Fibroblast of pulmonary artery (primary cell): ENCODE measurements around the gene TPSB2.
"Not testable (repeated sequence)": the region's sequence is repeated elsewhere in the genome, so short reads cannot be mapped to it uniquely, and the experiment has no call there.

Experiments used
- DNase-seq: peaks from one replicate; pipeline ENCODE4 v3.0.0-alpha.2; 2010; ENCODE audit warnings: low read depth
- H3K4me3 ChIP-seq: replicated peaks from 2 replicates; pipeline ENCODE4 v1.5.1; 2011; ENCODE audit warnings: low read depth, mild to moderate bottlenecking, control low read depth, low read length, moderate library complexity
- TF ChIP-seq, protein P1 (sequence below): IDR thresholded peaks from 2 replicates; pipeline ENCODE4 v1.5.1; 2011; ENCODE audit warnings: mild to moderate bottlenecking, control low read depth, low read length, inconsistent platforms; ENCODE audit errors: missing control alignments

The TPSB2 gene

DNA sequence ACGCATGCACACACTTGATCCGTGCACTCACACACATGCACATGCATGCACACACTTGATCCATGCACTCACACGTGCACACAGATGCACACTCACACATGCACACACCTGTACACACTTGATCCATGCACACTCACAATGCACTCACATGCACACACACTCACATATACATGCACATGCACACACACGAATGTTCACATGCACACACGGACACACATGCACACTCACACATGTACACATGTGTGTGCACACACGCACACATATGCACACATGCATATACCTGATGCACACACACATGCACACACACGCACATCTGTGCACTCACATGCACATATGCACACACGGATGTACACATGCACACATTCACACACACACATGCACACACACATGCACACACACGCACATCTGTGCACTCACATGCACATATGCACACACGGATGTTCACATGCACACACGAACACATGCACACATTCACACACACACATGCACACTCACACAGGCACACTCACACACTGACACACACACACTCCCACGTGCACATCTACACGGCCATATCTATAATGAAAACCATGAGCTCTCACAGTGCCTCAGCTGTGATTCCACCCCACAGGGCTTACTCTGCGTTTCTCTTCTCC is 18.0 kb upstream of the TPSB2 start:
- not testable (repeated sequence) for H3K4me3 ChIP-seq, DNase-seq

DNA sequence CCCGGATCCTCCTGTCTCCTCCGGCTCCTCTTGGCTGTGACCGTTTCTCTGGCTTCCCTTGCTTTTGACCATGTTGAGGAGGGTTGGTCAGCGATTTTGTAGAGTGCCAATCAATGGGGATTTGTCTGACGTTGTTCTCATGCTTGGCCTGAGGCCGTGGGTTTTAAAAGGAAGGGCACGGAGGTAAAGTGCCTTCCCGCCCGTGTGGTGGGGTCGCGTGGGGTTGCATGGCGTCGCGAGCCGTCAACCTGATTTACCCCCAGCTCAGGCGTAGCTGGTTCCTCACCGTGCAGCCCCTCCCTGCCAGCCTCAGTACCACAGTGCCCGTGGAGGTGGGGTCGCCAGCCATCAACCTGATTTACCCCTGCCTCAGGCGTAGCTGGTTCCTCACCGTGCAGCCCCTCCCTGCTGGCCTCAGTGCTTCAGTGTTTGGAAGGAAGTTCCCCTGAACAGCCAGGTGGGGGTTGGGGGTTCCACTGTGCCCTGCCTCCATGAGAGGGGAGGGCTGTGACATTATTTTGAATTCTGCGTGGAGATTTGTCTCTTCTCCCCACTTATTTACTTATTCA is 15.6 kb upstream of the TPSB2 start:
- TF ChIP-seq, protein P1, sequence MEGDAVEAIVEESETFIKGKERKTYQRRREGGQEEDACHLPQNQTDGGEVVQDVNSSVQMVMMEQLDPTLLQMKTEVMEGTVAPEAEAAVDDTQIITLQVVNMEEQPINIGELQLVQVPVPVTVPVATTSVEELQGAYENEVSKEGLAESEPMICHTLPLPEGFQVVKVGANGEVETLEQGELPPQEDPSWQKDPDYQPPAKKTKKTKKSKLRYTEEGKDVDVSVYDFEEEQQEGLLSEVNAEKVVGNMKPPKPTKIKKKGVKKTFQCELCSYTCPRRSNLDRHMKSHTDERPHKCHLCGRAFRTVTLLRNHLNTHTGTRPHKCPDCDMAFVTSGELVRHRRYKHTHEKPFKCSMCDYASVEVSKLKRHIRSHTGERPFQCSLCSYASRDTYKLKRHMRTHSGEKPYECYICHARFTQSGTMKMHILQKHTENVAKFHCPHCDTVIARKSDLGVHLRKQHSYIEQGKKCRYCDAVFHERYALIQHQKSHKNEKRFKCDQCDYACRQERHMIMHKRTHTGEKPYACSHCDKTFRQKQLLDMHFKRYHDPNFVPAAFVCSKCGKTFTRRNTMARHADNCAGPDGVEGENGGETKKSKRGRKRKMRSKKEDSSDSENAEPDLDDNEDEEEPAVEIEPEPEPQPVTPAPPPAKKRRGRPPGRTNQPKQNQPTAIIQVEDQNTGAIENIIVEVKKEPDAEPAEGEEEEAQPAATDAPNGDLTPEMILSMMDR = no peak
- no peak overlapping the region for H3K4me3 ChIP-seq
- DNase-seq = no peak

DNA sequence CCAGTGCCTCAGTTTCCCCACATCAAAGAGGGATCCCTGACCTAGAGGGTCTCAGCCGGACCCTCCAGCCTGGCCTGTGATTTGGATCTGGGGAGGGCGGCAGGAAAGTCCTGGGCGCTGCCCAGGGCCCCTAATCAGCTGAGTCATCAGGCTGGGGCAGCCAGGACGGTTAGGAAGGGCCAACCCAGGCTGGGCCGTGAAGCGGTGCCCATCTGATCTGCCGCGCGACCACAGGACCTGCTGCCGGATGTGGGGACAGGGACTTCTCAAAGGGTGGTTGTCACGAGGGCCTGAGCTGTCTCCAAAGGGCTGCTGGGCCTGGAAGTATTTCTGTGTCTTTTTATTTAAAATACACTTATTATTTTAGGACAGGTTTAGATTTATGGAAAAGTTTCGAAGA is 14.9 kb upstream of the TPSB2 start:
- TF ChIP-seq, protein P1 = no peak
- DNase-seq = no peak
- H3K4me3 ChIP-seq = no peak overlapping the region

DNA sequence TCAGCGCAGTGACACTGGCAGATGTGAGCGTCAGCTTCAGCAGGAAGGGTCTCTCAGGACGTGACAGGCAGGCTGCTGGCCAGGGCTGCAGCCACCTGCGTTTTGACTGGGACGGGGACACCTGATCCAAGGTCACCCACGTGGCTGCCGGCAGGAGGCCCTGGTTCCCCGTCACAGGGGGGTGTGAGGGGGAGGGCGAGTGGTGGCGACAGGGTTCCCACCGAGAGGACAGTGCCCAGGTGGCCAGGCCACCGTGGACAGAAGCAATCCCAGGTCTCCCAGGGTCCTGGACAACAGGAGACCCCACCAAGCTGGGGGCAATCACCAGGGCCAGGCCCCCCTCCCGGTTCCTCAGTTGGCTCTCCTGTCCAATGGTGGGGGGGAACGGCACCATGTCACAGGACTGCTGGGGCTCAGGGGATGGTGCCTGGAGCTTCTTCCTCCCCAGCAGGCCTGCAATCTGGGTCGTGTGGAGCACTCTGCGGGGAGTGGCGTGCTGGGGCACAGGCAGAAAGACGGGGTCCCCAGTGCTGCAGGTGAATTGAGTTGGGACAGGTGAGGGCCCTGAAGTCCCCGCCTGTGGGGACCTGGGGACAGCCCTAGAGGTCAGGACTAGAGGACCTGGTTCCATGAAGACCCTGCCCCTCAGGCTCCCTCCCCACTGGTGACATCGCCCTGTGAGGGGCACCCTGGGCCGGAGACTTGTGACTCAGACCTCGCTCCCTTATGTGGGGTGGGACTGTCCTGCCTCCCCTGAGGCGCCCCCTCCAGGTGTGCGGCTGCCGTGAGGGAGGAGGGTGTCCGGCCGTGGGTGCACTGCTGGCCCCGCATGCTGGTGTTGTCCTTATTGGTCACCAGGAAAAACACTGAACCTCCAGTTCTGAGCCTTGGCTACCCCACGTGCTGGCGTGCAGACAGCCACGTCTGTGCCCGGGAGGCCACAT is 14.2 kb upstream of the TPSB2 start:
- DNase-seq, H3K4me3 ChIP-seq: not testable (repeated sequence)

DNA sequence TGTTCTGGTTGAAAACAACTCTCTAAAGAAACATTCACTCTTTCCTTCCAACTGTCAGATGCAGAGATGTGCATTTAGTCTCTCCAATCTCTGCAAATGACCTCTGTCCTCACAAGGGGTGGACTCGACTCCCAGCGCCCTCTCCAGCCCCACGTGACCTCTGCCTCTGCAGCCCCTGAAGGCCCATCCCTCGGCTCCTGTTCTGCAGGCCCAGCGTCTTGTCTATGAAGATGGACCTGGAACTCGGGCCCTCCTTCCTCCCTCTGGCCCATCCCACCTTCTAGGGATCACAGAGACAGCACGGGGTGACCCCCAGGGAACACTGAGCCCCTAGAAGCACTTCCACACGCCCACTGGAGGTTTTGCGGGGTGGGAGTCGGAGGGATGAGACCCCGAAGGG is 13.4 kb upstream of the TPSB2 start:
- H3K4me3 ChIP-seq, DNase-seq: not testable (repeated sequence)

DNA sequence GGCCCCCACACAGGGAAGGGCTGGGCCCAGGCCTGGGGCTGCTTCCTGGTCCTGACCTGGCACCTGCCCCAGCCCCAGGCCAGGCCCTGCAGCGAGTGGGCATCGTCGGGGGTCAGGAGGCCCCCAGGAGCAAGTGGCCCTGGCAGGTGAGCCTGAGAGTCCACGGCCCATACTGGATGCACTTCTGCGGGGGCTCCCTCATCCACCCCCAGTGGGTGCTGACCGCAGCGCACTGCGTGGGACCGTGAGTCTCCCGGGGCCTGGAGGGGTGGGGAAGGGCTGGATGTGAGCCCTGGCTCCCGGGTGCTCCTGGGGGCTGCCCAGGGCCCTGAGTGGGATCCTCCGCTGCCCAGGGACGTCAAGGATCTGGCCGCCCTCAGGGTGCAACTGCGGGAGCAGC is 11.1 kb upstream of the TPSB2 start:
- DNase-seq, H3K4me3 ChIP-seq: not testable (repeated sequence)

DNA sequence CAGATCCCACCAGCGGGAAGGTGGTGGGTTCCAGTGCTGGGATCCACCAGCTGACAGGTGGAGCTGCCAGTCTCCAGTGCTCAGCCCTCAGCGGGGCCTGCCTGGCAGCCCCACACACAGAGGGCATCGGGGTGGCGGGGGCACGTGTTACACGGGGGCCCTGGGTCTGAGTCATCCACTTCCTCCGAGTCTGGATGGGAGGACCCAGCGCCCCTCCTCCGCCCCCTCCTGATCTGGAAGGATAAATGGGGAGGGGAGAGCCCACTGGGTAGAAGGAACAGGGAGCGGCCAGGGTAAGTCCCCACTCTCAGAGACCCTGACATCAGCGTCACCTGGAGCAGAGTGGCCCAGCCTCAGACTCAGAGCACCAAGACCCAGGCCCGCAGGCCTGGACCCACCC is 10.5 kb upstream of the TPSB2 start, which contains the start of gene TPSAB1:
TPSAB1 (plus strand) TSS at position 270 of the 400 bp plus-strand sequence. CDS start 234 bp downstream, outside the sequence.
- not testable (repeated sequence) for DNase-seq, H3K4me3 ChIP-seq

DNA sequence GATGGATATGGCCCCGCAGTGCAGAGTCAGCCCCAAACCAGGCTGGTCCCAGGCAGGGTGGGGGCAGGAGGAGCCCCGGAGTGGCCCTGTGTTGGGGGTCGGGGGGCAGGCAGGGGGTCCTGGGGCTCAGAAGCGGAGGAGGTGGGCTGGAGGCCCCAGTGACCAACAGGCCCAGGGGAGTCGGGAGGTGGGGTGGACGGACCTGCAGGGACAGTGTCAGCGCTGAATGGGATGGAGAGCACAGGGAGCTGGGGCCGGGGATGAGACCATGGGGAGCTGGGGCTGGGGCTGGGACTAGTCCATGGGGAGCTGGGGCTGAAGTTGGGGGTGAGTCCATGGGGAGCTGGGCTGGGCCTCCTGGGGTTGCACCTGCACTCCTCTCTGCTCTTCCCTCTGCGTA is 9.6 kb upstream of the TPSB2 start:
- DNase-seq, H3K4me3 ChIP-seq: not testable (repeated sequence)

DNA sequence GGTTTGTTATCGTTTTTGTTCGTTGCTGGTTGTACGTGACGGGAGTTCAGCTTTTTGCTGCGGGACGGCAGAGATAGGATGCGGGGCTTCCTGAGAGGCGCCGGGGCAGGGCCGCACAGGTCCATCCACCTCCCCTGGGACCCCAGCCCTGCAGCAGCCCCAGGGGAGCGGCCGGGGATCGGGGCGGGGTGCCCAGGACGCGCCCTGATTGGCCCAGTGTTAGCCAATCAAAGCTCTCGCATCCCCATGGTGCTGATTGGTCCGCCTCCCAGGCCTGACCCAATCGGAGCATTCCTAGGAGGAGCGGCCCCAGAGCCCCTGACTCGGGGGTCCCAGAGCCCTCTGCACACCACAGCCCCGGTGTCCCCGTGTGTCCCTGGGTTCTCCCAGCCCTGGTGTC is 8.9 kb upstream of the TPSB2 start:
- H3K4me3 ChIP-seq, DNase-seq: not testable (repeated sequence)

DNA sequence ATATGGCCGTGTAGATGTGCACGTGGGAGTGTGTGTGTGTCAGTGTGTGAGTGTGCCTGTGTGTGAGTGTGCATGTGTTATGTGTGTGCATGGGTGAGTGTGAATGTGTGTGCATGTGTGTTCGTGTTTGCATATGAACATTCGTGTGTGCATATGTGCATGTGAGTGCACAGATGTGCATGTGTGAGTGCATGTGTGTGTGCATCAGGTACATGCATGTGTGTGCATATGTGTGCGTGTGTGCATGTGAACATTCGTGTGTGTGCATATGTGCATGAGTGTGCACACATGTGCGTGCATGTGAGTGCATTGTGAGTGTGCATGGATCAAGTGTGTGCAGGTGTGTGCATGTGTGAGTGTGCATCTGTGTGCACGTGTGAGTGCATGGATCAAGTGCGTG is 8.0 kb upstream of the TPSB2 start:
- TF ChIP-seq, protein P1 = no peak
- no peak for DNase-seq
- H3K4me3 ChIP-seq = no peak overlapping the region

DNA sequence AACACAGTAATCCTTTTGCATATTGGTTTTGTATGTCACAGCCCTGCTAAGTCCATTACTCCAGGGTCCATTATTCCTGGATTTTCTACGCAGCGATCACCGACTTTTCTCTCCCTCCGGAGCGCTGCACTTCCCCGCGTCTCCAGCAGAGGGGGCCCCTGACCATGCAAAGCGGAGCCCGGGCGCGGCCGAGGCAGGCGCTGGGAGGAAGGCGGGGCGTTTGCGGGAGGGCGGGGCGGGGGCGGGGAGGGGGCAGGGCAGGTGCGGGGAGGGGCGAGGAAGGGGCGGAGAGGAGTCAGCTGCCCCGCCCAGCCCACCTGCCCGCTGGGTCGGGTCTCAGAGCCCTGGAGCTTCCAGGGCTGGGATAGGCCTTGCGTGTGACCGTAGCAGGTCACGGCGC is 6.7 kb upstream of the TPSB2 start:
- DNase-seq, H3K4me3 ChIP-seq: not testable (repeated sequence)

DNA sequence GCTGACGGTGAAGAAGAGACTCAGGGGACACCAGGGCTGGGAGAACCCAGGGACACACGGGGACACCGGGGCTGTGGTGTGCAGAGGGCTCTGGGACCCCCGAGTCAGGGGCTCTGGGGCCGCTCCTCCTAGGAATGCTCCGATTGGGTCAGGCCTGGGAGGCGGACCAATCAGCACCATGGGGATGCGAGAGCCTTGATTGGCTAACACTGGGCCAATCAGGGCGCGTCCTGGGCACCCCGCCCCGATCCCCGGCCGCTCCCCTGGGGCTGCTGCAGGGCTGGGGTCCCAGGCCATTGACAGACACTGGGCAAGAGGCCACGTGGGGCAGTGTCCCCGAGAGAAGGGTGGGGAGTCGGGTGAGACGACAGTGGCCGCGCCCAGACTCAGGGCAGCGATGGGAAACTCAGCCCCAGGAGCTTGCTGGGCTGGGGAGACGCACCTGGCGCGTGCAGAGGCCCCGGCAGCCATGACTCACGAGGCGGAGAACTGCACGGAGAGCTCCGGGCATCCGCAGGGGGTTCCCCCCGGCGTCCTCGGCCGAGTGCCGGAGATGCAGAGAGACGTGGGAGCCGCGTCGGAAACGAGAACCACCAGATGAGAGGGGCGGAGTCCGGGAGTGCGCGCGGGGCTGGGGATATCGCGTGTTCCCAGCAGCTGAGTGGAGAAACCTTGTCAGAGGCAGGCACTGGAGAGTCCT is 2.2 kb upstream of the TPSB2 start:
- H3K4me3 ChIP-seq, DNase-seq: not testable (repeated sequence)

DNA sequence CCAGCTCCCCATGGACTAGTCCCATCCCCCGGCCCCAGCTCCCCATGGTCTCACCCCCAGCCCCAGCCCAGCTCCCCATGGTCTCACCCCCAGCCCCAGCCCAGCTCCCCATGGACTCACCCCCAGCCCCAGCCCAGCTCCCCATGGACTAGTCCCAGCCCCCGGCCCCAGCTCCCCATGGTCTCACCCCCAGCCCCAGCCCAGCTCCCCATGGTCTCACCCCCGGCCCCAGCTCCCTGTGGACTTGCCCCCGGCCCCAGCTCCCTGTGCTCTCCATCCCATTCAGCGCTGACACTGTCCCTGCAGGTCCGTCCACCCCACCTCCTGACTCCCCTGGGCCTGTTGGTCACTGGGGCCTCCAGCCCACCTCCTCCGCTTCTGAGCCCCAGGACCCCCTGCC is 1.3 kb upstream of the TPSB2 start:
- not testable (repeated sequence) for H3K4me3 ChIP-seq, DNase-seq

DNA sequence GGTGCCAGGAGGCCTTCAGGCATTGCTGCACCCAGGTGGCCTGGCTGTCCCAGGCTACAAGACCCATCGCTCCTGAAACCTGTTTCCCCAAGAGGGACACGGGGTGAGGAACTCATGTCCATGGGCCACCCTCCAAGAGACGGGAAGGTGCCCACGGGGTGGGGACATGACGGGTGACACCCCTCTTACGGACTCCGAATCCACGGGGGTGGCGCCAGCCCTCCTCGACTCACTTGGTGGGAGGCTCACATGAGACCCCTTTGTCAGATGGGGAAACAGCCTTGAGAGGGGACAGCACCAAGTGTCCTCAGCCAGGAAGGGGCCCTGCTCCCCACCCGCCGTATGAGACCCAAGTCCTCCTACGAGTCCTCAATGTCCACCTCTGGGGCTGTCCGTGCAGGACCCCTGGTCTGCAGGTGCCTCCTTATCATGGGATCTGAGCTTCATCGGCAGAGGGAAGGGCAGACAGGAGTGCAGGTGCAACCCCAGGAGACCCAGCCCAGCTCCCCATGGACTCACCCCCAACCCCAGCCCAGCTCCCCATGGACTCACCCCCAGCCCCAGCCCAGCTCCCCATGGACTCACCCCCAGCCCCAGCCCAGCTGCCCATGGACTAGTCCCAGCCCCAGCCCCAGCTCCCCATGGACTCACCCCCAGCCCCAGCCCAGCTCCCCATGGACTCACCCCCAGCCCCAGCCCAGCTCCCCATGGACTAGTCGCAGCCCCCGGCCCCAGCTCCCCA is 658 bp upstream of the TPSB2 start:
- DNase-seq, H3K4me3 ChIP-seq: not testable (repeated sequence)
